ENCODE results near the gene ZC3H4. TPM values are rescaled to one million over a fixed set of nuclear protein-coding genes. Genes with fewer than 3 reads are reported as not detected.

ZC3H4 gene
- total and polyA plus RNA-seq, 10 of the 15 experiments (the other 5 are each of a cell fraction or from before 2014, with no cell fraction given) = 5.1 to 86.3 (median 15.5) TPM

DNA sequence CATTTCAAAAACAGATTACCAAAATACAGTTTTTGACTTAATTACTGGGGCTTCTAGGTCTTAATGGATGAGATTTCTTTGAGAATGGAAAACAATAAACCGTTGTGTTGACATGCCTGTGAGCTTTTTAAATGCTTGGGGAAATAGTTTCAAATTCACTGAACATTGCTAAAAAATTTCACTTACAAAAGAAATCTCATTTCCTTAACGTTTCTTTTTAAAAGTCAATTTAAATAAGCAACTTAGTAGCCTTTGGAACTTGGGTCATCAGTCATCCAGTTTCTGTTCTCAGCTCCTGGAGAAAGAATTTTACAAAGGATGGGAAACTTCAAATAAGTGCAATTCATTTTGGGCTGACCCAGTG is 4.4 kb downstream of the ZC3H4 start:
- Histone ChIP-seq H4K20me1 (ENCODE audit: control insufficient read depth, insufficient read depth) (no peaks in the 10 kb centered on the region), H3K4me2 (ENCODE audit: control insufficient read depth, insufficient read depth) (peak overlapping the region; percentile 77), H3K27ac (ENCODE audit: control insufficient read depth, insufficient read depth) (peak overlapping the region; percentile 99), H3K4me3 (peak overlapping the region; percentile 98), H3K36me3 (ENCODE audit: control insufficient read depth in 2 of 2, insufficient read depth in 2 of 2, low read length in 1 of 2) (peaks cover 0 to 7% of the 10 kb centered on the region in 2 experiments; a peak in 2 of 4 replicates), H3K4me1 (ENCODE audit: control insufficient read depth, insufficient read depth, low read length) (peaks cover 11% of the 10 kb centered on the region), H2AFZ (ENCODE audit: control insufficient read depth, low read depth, low read length) (no peak overlapping the region), H3K27me3 (replicated peaks in 1 of 2; ENCODE audit: control insufficient read depth in 2 of 2, insufficient read depth in 2 of 2, low read length in 1 of 2) (no peaks in the 10 kb centered on the region), H3K79me2 (ENCODE audit: control insufficient read depth, insufficient read depth, low read length) (peaks cover 85% of the 10 kb centered on the region), H3K9ac (ENCODE audit: control insufficient read depth, insufficient read depth, low read length) (peak overlapping the region; percentile 100), H3K9me3 (replicated peaks; ENCODE audit: control insufficient read depth, insufficient read depth, low read length) (no peaks in the 10 kb centered on the region)
- ChIA-PET RAD21 (ENCODE audit: unreplicated experiment) (no interaction called here), CTCF (interaction anchor here (0.7 kb wide), 1 partner anchor 13 kb away, joined by 4 read pairs; no protein-coding TSS in a partner anchor), POLR2A (no interaction called here), SMC1A (ENCODE audit: uncharacterized antibody, unreplicated experiment) (interaction anchor here (0.7 to 1.9 kb wide), 3 partner anchors 10 to 29 kb away, joined by 3 to 6 read pairs (median 3); no protein-coding TSS in a partner anchor)
- no peak for DNase-seq (ENCODE audit: low read depth, low spot score)
- no peak for ATAC-seq
- FAIRE-seq = no peak
- TF ChIP-seq, protein P1, sequence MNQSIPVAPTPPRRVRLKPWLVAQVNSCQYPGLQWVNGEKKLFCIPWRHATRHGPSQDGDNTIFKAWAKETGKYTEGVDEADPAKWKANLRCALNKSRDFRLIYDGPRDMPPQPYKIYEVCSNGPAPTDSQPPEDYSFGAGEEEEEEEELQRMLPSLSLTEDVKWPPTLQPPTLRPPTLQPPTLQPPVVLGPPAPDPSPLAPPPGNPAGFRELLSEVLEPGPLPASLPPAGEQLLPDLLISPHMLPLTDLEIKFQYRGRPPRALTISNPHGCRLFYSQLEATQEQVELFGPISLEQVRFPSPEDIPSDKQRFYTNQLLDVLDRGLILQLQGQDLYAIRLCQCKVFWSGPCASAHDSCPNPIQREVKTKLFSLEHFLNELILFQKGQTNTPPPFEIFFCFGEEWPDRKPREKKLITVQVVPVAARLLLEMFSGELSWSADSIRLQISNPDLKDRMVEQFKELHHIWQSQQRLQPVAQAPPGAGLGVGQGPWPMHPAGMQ (IDR thresholded peaks at IDR 0.05; ENCODE audit: borderline replicate concordance) = no peak
- no peak for TF ChIP-seq GATAD2B (conservative IDR thresholded peaks at IDR 0.05; ENCODE audit: low read depth)
- TF ChIP-seq, protein P2, sequence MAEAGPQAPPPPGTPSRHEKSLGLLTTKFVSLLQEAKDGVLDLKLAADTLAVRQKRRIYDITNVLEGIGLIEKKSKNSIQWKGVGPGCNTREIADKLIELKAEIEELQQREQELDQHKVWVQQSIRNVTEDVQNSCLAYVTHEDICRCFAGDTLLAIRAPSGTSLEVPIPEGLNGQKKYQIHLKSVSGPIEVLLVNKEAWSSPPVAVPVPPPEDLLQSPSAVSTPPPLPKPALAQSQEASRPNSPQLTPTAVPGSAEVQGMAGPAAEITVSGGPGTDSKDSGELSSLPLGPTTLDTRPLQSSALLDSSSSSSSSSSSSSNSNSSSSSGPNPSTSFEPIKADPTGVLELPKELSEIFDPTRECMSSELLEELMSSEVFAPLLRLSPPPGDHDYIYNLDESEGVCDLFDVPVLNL (IDR thresholded peaks at IDR 0.05; ENCODE audit: low read depth, low read length) = no peak
- no peak for TF ChIP-seq BRCA1 (IDR thresholded peaks at IDR 0.05; ENCODE audit: low read depth, low read length)
- no peak for TF ChIP-seq LARP7 (IDR thresholded peaks at IDR 0.05)
- 0 out of 2 replicates have a peak, but pooled peaks have one; percentile 2 for TF ChIP-seq BACH1 (IDR thresholded peaks at IDR 0.05; ENCODE audit: borderline replicate concordance)
- in situ Hi-C loops (cut with MboI) = no loop called here
- WGBS (ENCODE audit: insufficient coverage, insufficient replicate concordance, low lambda C conversion rate, missing lambda C conversion rate) = 6% methylated on average over 2 of the region's 2 CpGs
- intact Hi-C loops (cut with micrococcal nuclease; ENCODE audit: unreplicated experiment) = no loop called here
- no TSS peak for BruUV-seq (replicated peaks)

All from GM12878 (cell line).